ENCODE measurements around the gene STARD3NL.
"Not testable (repeated sequence)": the region's sequence is repeated elsewhere in the genome, so short reads cannot be mapped to it uniquely, and the experiment has no call there.

The STARD3NL gene

DNA sequence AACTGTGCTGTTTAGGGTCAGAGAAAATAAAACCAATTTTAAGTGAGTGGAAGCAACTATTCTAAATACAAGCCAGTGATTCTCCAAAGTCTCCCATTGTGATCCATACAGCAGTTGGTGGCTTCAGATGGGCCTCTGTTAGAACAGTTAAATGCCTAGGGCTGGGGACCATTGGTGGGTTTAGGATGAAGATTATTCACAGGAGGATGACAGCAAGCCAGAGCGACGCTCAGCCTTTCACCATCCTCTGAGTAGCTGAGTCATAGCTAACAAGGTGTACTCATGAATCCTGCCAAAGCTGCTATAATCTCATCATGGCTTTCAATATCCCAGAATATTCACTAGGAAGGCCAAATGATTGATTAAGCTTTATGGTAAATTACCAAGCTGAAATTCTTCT, 39.6 kb downstream of the STARD3NL start:
- FAIRE-seq (no peak), DNase-seq (ENCODE audit: insufficient read length, low spot score) (no peak)

DNA sequence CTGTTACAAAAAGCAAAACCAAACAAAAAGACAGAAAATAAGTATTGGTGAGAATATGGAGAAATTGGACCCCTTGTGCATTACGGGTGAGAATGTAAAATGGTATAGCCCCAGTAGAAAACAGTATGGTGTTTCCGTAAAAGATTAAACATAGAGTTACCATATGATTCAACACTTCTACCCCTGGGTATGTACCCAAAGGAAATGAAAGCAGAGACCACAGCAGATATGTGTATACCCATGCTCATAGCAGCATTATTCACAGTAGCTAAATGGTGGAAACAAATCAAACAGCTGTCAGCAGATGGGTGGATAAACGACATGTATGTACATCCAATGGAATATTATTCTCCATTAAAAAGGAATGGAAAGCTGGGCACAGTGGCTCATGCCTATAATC, 42.4 kb downstream of the STARD3NL start:
- DNase-seq (ENCODE audit: insufficient read length, low spot score) (no peak), FAIRE-seq (no peak)

DNA sequence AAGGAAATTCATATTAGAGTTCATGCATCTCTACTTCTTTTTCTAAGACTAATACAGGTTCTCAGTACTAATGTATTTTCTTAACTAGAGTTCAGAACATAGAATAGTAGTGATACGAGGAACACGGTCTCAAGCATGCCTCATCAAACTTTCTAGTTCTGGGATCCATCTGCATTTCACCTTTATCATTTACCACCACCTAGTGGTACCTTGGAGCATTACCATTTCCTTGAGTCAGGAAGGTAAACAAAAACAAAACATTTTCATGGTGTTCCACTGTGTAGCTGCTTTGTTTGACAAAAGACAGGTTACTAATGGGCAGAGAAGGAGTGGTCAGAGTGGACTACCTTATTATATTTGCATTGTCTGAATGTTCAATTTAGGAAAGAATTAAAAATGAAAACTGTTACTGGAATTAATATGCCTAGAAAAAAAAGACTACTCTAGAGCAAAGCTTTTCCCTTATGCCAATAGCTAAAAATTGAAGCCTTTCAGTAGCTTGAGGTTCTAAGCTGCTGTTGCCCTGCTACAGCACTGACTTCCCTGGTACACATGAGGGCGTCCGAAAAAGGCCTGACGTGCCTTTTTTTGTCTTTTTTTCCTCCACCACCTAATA, 44.5 kb downstream of the STARD3NL start:
- peak; percentile 92 for FAIRE-seq
- DNase-seq (ENCODE audit: insufficient read length, low spot score) = peak; percentile 9

DNA sequence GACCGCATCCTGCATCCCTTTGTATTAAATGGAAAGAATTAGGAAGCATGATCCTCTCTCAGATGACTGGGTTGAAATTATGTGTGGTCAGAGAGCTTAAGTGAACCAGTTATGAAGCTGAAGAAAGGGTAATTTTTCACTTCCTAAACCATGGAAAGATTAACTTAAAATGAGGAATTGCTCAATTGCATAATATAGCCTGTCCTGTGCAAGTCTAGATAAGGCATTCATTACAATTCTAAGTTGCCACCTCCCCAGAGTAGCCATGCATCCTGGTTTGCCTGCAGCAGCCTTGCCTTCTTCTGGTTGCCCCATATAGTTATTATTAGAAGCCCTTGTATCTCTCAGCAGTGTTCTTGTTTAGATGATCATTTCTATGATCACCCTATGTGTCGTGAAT, 45.3 kb downstream of the STARD3NL start:
- DNase-seq (ENCODE audit: insufficient read length, low spot score) = no peak

DNA sequence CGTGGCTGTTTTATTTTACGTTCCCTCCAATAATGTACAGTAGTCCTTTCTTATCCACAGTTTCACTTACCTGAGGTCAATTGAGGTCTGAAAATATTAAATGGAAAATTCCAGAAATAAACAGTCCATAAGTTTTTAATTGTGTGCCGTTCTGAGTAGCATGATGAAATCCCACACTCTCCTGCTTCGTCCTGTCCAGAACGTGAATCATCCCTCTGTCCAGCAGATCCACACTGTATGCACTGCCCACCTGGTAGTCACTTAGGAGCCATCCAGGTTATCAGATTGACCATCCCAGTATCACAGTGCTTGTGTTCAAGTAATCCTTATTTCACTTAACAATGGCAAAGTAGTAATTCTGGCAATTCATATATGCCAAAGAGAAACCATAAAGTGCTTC, 46.3 kb downstream of the STARD3NL start:
- FAIRE-seq (no peak), DNase-seq (ENCODE audit: insufficient read length, low spot score) (no peak)

More for the DNA sequence above, 45.3 kb downstream of the STARD3NL start:
- FAIRE-seq = no peak

DNA sequence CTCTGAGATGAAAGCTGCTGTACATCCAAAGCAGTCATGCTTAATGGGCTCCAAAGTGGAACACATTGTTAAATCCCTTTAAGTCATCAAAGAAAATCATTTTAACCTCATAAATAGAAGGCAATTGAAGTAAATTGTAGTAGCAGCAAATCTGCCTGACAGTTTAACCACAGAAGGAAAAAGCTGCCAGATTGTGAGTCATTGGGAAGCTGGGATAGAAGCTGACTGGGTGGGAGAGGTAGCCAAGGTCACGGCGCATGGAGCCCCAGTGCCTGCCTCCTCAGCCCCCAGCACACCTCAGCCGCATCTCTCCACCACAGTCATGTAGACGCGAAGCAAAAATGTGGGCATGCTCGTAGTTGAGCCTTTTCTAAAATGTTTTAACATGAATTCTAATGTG, 51.3 kb downstream of the STARD3NL start:
- FAIRE-seq (no peak), DNase-seq (ENCODE audit: insufficient read length, low spot score) (no peak)

DNA sequence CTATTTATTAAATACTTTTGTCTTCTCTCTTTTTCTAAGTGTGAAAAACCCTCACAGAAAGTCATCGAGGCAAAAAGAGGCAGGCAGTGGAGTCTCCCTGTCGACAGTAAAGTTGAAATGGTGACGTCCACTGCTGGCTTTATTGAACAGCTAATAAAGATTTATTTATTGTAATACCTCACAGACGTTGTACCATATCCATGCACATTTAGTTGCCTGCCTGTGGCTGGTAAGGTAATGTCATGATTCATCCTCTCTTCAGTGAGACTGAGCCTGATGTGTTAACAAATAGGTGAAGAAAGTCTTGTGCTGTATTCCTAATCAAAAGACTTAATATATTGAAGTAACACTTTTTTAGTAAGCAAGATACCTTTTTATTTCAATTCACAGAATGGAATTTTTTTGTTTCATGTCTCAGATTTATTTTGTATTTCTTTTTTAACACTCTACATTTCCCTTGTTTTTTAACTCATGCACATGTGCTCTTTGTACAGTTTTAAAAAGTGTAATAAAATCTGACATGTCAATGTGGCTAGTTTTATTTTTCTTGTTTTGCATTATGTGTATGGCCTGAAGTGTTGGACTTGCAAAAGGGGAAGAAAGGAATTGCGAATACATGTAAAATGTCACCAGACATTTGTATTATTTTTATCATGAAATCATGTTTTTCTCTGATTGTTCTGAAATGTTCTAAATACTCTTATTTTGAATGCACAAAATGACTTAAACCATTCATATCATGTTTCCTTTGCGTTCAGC, 52.0 kb downstream of the STARD3NL start:
- no peak for DNase-seq (ENCODE audit: insufficient read length, low spot score)
- no peak for FAIRE-seq

DNA sequence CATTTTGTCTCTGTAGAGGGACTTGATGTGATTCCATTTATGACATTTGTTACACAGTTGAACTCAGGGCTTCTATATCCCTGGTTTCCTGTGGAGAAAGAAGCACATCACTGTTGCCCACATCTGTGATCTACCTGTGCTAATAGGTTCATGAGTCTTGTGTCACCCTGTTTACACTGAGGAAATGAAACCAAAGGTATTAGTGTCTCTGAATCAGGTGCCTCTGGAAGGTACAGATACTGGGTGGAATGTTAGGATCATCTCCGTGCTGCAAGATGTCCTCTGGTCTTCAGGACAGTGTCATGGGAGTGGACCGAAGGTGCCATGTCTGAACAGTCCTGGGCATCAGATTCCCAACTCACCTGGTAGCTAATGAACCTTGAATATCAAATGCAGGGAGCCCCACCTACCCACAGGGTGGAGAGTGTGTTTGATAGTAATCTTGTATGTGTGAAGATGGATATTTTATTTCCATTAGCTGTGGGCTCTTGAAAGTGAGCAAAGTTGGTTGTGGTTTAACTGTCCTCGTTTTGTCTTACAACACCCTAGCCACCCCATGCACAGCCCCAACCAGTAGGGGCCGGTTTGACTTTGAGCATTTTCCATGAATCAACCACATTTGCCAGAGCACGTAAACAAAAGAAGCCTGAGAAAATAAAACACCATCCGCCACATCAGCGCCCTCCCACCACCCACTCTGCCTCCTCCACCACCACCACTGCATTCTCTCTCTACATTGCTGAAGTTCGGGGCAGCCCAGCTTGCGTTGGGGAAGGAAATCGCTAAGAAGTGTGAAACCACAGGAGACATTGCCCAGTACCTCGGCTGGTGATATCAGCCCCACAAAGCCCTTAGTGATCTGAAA, 54.7 kb downstream of the STARD3NL start:
- peak; percentile 10 for DNase-seq (ENCODE audit: insufficient read length, low spot score)
- FAIRE-seq = peak; percentile 90

DNA sequence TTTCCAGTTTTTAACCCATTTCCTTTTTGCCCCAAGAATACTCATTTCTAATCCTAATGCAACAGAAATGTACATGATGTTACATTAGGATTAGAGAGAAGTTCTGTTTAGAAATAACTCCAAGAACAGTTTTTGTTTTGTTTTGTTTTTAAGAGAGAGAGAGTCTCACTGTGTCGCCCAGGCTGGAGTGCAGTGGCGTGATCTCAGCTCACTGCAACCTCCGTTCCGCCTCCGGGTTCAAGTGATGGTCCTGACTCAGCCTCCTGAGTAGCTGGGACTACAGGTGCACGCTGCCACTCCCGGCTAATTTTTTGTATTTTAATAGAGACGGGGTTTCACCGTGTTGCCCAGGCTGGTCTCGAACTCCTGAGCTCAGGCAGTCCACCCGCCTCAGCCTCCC, 56.7 kb downstream of the STARD3NL start:
- FAIRE-seq; DNase-seq (ENCODE audit: insufficient read length, low spot score): not testable (repeated sequence)

DNA sequence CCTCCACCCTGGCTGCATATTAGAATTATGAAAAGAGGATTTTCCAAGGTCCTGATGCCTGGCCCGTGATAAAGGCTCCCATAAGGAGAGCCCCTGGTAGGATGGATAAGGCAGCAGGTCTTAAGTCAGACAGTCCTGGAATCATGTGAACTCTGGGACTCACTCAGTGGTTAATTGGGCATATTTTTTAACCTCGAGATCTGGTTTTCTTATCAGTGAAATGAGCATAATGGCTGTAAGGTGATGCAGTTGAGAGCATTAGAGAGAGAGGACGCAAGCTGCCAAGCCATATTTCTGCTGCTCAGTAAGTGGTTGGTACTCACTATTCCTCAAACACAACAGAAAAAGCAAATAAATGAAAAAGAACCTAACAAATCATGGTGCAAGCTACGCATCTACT, 57.6 kb downstream of the STARD3NL start:
- FAIRE-seq = no peak
- no peak for DNase-seq (ENCODE audit: insufficient read length, low spot score)

DNA sequence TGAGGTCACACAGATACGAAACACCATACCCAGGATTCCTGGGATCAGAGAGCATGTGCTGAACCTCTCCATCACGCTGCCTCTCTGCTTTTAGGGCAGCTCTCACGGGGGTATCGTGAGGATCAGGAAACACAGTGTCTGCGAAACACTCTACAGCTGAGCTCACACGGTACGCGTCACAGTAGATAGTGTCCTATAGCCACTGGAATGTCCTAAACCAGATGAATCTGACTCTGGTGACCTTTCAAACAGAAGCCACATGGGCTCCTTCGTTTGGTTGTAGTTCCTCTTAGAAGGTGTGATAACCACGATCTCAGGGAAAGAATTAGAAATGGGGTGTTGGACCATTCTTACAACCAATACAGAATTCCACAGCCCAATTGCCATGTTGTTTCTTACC, 61.1 kb downstream of the STARD3NL start:
- FAIRE-seq; DNase-seq (ENCODE audit: insufficient read length, low spot score): not testable (repeated sequence)

DNA sequence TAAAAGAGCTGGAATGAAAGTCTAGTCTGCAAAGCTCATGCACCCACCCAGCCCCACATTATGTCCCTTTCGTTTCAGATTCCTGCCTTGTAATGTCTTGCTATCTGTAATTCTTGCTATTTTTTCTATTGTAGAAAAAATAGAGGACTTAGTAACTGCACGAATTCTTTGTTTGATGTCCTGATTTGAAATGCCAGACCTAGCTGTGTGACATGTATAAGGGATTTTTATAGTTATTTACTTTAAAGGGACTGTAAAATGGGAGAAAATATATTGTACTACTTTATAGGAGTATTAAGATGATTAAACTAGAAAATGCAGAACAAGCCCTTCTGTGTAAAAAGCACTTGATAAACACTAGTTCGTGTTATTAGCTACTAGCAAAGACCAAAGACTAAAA, 63.0 kb downstream of the STARD3NL start:
- FAIRE-seq (no peak), DNase-seq (ENCODE audit: insufficient read length, low spot score) (no peak)

DNA sequence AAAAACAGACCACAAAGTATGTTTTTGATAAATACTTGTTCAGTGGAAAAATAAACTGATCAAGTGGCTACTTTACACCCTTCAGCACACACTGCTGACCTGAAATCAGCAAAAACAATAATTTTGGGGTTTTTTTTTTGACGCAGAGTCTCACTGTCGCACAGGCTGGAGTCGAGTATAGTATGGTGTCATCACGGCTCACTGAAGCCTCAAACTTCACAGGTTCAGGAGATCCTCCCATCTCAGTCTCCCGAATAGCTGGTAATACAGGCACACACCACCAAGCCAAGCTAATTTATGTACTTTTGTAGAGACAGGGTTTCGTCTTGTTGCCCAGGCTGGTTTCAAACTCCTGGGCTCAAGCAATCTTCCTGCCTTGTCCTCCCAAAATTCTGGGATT, 64.8 kb downstream of the STARD3NL start:
- FAIRE-seq (no peak), DNase-seq (ENCODE audit: insufficient read length, low spot score) (no peak)

DNA sequence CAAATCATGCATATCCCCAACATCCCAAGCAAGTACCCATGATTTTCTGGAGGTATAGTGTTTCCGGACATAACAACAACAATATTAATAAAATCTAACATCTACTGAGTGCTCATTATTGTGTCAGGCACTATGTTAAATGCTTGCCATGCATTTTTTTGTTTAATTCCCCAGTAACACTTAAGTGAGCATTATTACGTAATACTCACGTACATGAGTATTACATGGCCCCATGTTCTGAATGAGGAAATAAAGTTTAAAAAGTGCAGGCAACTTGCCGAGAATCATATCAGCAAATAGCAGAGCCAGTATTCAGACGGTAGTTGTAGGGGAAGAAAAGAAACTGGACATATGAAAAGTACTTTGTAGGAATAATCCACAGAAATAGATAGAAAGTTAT, 65.3 kb downstream of the STARD3NL start:
- FAIRE-seq; DNase-seq (ENCODE audit: insufficient read length, low spot score): not testable (repeated sequence)

DNA sequence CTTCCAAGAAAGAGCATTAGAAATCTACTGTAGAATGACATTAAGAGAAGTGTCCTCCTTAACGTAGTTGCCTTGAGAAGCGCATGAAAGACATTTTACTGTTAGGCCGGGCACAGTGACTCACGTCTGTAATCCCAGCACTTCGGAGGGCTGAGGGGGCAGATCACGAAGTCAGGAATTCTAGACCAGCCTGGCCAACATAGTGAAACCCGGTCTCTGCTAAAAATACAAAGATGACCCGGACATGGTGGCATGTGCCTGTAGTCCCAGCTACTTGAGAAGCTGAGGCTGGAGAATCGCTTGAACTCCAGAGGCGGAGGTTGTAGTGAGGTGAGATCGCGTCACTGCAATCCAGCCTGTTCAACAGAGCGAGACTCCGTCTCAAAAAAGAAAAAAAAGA, 66.5 kb downstream of the STARD3NL start:
- no peak for FAIRE-seq
- no peak for DNase-seq (ENCODE audit: insufficient read length, low spot score)

DNA sequence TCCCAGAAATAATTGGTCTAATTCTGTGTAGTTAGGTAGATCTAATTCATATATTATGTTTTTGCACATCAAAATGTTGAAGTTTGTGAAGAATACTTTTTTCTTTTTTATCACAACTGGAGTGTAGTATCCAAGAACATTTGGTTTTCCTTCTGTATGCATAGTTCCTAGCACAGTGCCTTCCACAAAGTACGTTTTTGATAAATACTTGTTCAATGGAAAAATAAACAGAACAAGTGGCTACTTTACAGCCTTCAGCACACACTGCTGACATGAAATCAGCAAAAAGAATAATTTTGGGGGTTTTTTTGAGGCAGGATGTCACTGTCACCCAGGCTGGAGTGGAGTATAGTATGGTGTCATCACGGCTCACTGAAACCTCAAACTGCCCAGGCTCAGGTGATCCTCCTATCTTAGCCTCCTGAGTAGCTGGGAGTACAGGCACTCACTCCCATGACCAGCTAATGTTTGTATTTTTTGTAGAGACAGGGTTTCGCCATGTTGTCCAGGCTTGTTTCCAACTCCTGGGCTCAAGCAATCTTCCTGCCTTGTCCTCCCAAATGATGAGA, 67.4 kb downstream of the STARD3NL start:
- DNase-seq (ENCODE audit: insufficient read length, low spot score) (no peak), FAIRE-seq (peak; percentile 65)

DNA sequence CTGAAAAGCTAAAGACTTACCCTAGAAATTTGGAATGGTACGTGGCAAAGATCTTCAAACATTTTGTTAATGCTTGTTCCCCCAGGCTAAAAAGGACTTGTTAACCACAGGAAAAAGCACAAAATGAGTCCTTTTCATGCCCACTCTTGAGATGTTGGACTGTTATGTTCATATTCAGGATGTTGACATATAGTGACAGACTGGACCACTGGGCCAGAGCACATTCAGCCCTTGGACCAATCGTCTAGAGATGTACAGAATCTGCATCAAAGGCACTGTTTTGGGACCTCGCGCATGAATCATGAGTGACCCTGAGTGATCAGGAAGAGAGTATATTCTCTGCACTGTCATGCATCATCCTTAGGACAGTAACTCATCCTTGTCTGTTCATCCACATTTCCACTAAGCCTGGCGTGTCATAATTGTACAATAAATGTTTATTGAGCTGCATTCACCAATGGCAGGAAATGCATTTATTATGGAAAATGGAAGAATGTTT, 70.1 kb downstream of the STARD3NL start:
- FAIRE-seq (no peak), DNase-seq (ENCODE audit: insufficient read length, low spot score) (no peak)

DNA sequence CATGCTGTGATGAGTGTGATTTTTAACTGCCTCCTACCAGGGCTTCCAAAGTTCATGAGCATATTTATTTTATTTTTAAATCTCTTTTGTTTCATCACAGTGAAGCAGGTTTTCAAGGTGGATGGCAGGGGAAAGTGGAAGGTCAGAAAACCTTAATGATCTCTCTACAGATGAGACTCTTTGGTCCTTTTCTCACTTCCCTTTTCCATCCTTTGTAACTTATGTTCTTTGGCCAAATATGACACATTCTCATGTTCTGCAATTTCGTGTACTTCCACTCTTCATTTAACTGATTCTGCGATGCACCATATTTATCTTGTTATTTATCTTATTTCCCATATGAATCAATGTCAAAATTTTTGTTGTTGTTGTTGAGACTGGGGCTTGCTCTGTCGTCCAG, 71.8 kb downstream of the STARD3NL start:
- FAIRE-seq = peak; percentile 67
- not testable (repeated sequence) for DNase-seq (ENCODE audit: insufficient read length, low spot score)

DNA sequence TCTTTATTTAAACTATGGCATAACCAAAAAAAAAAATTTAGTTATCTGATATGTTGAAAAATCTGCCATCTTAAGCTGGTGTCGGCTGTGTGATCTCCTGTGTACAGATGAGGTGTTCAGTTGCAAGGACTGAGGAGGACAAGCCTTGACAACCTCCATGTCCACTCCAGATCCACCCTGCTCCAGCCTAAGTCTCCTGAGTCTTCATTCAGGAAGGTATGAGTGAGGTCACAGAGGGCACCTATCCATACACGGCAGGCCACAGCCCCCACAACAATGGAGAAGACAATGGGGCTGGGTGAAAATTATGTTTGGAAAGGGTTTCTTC, 79.3 kb downstream of the STARD3NL start:
- DNase-seq (ENCODE audit: insufficient read length, low spot score) = no peak
- FAIRE-seq = no peak

DNA sequence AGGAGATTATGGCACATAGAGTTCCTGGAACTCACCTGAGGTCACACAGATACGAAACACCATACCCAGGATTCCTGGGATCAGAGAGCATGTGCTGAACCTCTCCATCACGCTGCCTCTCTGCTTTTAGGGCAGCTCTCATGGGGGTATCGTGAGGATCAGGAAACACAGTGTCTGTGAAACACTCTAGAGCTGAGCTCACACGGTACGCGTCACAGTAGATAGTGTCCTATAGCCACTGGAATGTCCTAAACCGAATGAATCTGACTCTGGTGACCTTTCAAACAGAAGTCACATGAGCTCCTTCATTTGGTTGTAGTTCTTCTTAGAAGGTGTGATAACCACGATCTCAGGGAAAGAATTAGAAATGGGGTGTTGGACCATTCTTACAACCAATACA, 81.1 kb downstream of the STARD3NL start:
- FAIRE-seq; DNase-seq (ENCODE audit: insufficient read length, low spot score): not testable (repeated sequence)

DNA sequence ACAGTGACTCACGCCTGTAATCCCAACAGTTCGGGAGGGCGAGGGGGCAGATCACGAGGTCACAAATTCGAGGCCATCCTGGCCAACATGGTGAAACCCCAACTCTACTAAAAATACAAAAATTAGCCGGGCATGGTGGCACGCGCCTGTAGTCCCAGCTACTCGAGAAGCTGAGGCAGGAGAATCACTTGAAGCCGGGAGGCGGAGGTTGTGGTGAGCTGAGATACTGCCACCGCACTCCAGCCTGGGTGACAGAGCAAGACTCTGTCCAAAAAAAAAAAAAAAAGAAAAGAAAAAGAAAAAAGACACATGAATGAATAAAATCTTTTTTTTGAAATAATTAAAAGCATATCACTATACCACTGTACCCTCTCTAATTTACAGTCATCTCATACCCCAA, 83.6 kb downstream of the STARD3NL start:
- not testable (repeated sequence) for FAIRE-seq; DNase-seq (ENCODE audit: insufficient read length, low spot score)

Measured in GM19239 (cell line).